HepG2 (cell line): ENCODE data around the gene HMGCS2.

Experiments used
- CTCF ChIP-seq: sonication (generic); formaldehyde crosslinking; IDR thresholded peaks from 2 replicates; pipeline ENCODE4 v1.5.0; 2020; ENCODE audit warnings: mild to moderate bottlenecking, missing genetic modification reagents, moderate library complexity
- DRAP1 ChIP-seq: IDR thresholded peaks from 2 replicates; pipeline ENCODE4 v1.6.1; 2016; ENCODE audit warnings: missing genetic modification reagents, missing compliant biosample characterization
- NAIF1 ChIP-seq: sonication (generic); formaldehyde crosslinking; IDR thresholded peaks from 2 replicates; pipeline ENCODE4 v1.5.0; 2020; ENCODE audit warnings: mild to moderate bottlenecking, missing genetic modification reagents, borderline replicate concordance
- RBFOX2 ChIP-seq: fragments of 200-400 bp; formaldehyde crosslinking; IDR thresholded peaks from 2 replicates; pipeline ENCODE4 v1.6.1; 2017; ENCODE audit warnings: low read depth, mild to moderate bottlenecking, low read length
- ZBTB21 ChIP-seq: sonication (generic); formaldehyde crosslinking; IDR thresholded peaks from 2 replicates; pipeline ENCODE4 v1.4.0; 2020; ENCODE audit warnings: missing genetic modification reagents
- ZKSCAN8 ChIP-seq: IDR thresholded peaks from 2 replicates; pipeline ENCODE4 v1.6.1; 2016; ENCODE audit warnings: borderline replicate concordance, missing genetic modification reagents, missing compliant biosample characterization
- ZNF318 ChIP-seq: sonication (generic); formaldehyde crosslinking; IDR thresholded peaks from 2 replicates; pipeline ENCODE4 v1.4.0; 2020; ENCODE audit warnings: mild to moderate bottlenecking, missing genetic modification reagents

GRCh38 chr1:119762409-119762808, 6.3 kb downstream of the HMGCS2 start:
- no peak for TF ChIP-seq ZBTB21 (CRISPR knock-in tag)
- TF ChIP-seq CTCF (CRISPR knock-in tag) = no peak
- TF ChIP-seq NAIF1 = no peak
- no peak for TF ChIP-seq RBFOX2
- no peak for TF ChIP-seq DRAP1
- no peak for TF ChIP-seq ZNF318 (CRISPR knock-in tag)
- no peak for TF ChIP-seq ZKSCAN8 (CRISPR knock-in tag)
